Measurements from ENCODE around the gene COL19A1. TPM values are rescaled to one million over a fixed set of nuclear protein-coding genes. Genes with fewer than 3 reads are reported as not detected.

Gene COL19A1
- total and polyA plus RNA-seq, 9 of the 15 experiments (the other 6 are each of a cell fraction or from before 2014, with no cell fraction given) = not detected

GRCh38 chr6:69985180-69985579, 118.8 kb downstream of the COL19A1 start (continued):
- TF ChIP-seq MGA (IDR thresholded peaks at IDR 0.05) (no peak), ZNF398 (CRISPR knock-in tag; IDR thresholded peaks at IDR 0.05) (no peak), FOXO4 (CRISPR knock-in tag; IDR thresholded peaks at IDR 0.05) (no peak), SRSF3 (IDR thresholded peaks at IDR 0.05; ENCODE audit: insufficient read depth, low read length) (no peak), CHD4 (IDR thresholded peaks at IDR 0.05; ENCODE audit: insufficient read depth, insufficient replicate concordance, low read depth, low read length, poor library complexity, severe bottlenecking) (no peak), PPARD (CRISPR knock-in tag; IDR thresholded peaks at IDR 0.05) (no peak), PHB (CRISPR knock-in tag; IDR thresholded peaks at IDR 0.05) (no peak)
